K562 (cell line): Measurements from ENCODE around the gene MATCAP1. TPM values are rescaled to one million over a fixed set of nuclear protein-coding genes. Genes with fewer than 3 reads are reported as not detected.

Experiments used
- CHAMP1 ChIP-seq: fragments of 450-650 bp; IDR thresholded peaks from 2 replicates; pipeline ENCODE4 v1.6.1; 2016; ENCODE audit warnings: mild to moderate bottlenecking
- E2F8 ChIP-seq: fragments of 450-650 bp; IDR thresholded peaks from 2 replicates; pipeline ENCODE4 v1.7.1; 2018; ENCODE audit warnings: mild to moderate bottlenecking, low read depth; ENCODE audit not compliant: partially characterized antibody
- HDAC6 ChIP-seq: IDR thresholded peaks from 2 replicates; pipeline ENCODE4 v1.6.1; 2012; ENCODE audit warnings: low read depth, mild to moderate bottlenecking, control low read depth, inconsistent platforms, low read length, moderate library complexity
- KDM5B ChIP-seq: fragments of 200-600 bp; sonication (generic); IDR thresholded peaks from 2 replicates; pipeline ENCODE4 v1.6.1; 2012; ENCODE audit warnings: low read depth, mild to moderate bottlenecking, moderate library complexity, low read length, control low read depth, inconsistent platforms; ENCODE audit not compliant: insufficient replicate concordance
- MYC ChIP-seq, 2 experiments: fragments of 250-450 bp in 1 of 2; sonication (Bioruptor Pico) in 1 of 2; IDR thresholded peaks; 2 replicates each; pipeline versions ENCODE4 v1.5.1 to v1.6.1; 2012 to 2021; ENCODE audit warnings: low read depth in 2 of 2, borderline replicate concordance in 1 of 2, improper control_type of control experiment in 1 of 2, low read length in 1 of 2, mild to moderate bottlenecking in 1 of 2, moderate library complexity in 1 of 2
- PKNOX1 ChIP-seq: fragments of 450-650 bp; IDR thresholded peaks from 2 replicates; pipeline ENCODE4 v1.6.1; 2016
- PML ChIP-seq: IDR thresholded peaks from 2 replicates; pipeline ENCODE4 v1.6.1; 2012; ENCODE audit warnings: low read length, inconsistent platforms
- RHOXF2B ChIP-seq: fragments of 250-450 bp; sonication (Bioruptor Pico); conservative IDR thresholded peaks from 2 replicates; pipeline ENCODE4 v1.5.1; 2021
- SMAD4 ChIP-seq: fragments of 250-450 bp; sonication (Bioruptor Pico); conservative IDR thresholded peaks from 2 replicates; pipeline ENCODE4 v1.8.0; 2021; ENCODE audit warnings: inconsistent platforms, mild to moderate bottlenecking, moderate library complexity
- SNIP1 ChIP-seq: fragments of 450-650 bp; IDR thresholded peaks from 2 replicates; pipeline ENCODE4 v1.7.1; 2017; ENCODE audit warnings: low read depth, mild to moderate bottlenecking
- TSHZ1 ChIP-seq: fragments of 250-450 bp; sonication (Bioruptor Pico); IDR thresholded peaks from 2 replicates; pipeline ENCODE4 v1.4.0; 2020; ENCODE audit warnings: mild to moderate bottlenecking, moderate library complexity
- ZBTB7A ChIP-seq: IDR thresholded peaks from 2 replicates; pipeline ENCODE4 v1.6.1; 2011; ENCODE audit warnings: low read depth, mild to moderate bottlenecking, low read length, moderate library complexity, borderline replicate concordance; ENCODE audit not compliant: control insufficient read depth
- ZNF316 ChIP-seq: fragments of 450-650 bp; IDR thresholded peaks from 2 replicates; pipeline ENCODE4 v1.6.1; 2016
- ZNF507 ChIP-seq: conservative IDR thresholded peaks from 2 replicates; pipeline ENCODE4 v1.6.1; 2017; ENCODE audit warnings: missing genetic modification characterization, missing compliant biosample characterization
- ZNF589 ChIP-seq: fragments of 200-800 bp; sonication (Bioruptor generic); IDR thresholded peaks from 2 replicates; pipeline ENCODE4 v1.6.1; 2016; ENCODE audit warnings: low read depth, missing genetic modification characterization, missing compliant biosample characterization
- ZNF76 ChIP-seq: fragments of 250-450 bp; sonication (Bioruptor Pico); IDR thresholded peaks from 2 replicates; pipeline ENCODE4 v1.4.0; 2020; ENCODE audit warnings: mild to moderate bottlenecking, moderate library complexity, borderline replicate concordance
- polyA plus RNA-seq, 8 experiments: library from polyadenylated mRNA; depleted of rRNA in 4 of 8; stranded (reverse) in 5 of 8; unstranded in 3 of 8; fragments of >200 nt; fragmentation: Nextera tagmentation in 2 of 8; fragmentation: Illumina TruSeq in 1 of 8; extraction: Ambion mirVana in 2 of 8; extraction: Trizol in 1 of 8; gene quantifications; 2 replicates each; pipeline versions ENCODE4 v1.2.1 to v1.2.3, GENCODE V29; 2011 to 2014; ENCODE audit warnings: inconsistent platforms in 1 of 8, missing spikeins in 1 of 8
- total RNA-seq, 7 experiments: library from RNA; depleted of rRNA in 6 of 7; stranded (reverse); fragments of >200 nt in 6 of 7; fragmentation: Illumina TruSeq in 2 of 7; extraction: Trizol in 2 of 7; gene quantifications; 2 replicates each; pipeline versions ENCODE4 v1.2.1 to v1.2.3, GENCODE V29; 2011 to 2021; ENCODE audit warnings: low replicate concordance in 1 of 7

The MATCAP1 gene
- total and polyA plus RNA-seq, 9 of the 15 experiments (the other 6 are each of a cell fraction or from before 2014, with no cell fraction given): 3.4 to 20.5 (median 10.3) TPM

GRCh38 chr16:67183627-67184452 lies at the start of gene MATCAP1 (continued):
- TF ChIP-seq ZBTB7A (peak; percentile 81), RHOXF2B (CRISPR knock-in tag) (no peak), CHAMP1 (no peak), PML (peak; percentile 43; the same call in 1 of the 2 replicates), MYC (IDR thresholded peaks at IDR 0.05; ENCODE audit: low read depth, low read length) (peak; percentile 55; the same call in 1 of the 2 replicates), MYC (CRISPR knock-in tag; IDR thresholded peaks at IDR 0.05; ENCODE audit: borderline replicate concordance, low read depth) (no peak), KDM5B (peak; percentile 62), ZNF589 (no peak), ZNF507 (tag) (no peak), ZNF316 (no peak), ZNF76 (CRISPR knock-in tag) (no peak), PKNOX1 (peak; percentile 99), E2F8 (peak; percentile 88), SNIP1 (no peak), HDAC6 (no peak), SMAD4 (CRISPR knock-in tag) (peak; percentile 50; the same call in 1 of the 2 replicates), TSHZ1 (CRISPR knock-in tag) (no peak)
